ENCODE data around the gene TMX3. TPM values are rescaled to one million over a fixed set of nuclear protein-coding genes. Genes with fewer than 3 reads are reported as not detected.

The TMX3 gene
- total RNA-seq, 1 donor from 2014 or later: 40.9 TPM

DNA sequence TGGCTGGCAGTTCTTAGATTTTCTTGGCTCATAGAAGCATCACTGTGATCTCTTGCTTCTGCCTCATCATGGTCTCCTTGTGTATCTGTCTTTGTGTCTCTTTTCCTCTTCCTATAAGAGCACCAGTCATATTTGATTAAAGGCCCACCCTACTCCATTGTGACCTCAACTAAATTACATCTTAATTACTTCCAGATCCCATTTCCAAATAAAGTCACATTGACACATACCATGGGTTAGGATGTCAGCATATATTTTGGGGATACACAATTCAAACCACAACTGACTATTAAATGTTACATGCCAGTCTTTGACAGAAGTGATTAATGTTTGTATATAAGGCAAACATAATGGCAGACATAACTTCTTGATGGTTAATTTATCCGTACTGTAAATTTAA is 27.3 kb upstream of the TMX3 start:
- Mint-ChIP-seq H3K9me3 (ENCODE audit: low read depth) (no peaks in the 10 kb centered on the region), H3K27me3 (no peaks in the 10 kb centered on the region), H3K27ac (no peak overlapping the region), H3K4me3 (ENCODE audit: low read depth) (no peak overlapping the region), H3K4me1 (ENCODE audit: low read depth) (no peaks in the 10 kb centered on the region), H3K36me3 (ENCODE audit: insufficient read depth) (no peaks in the 10 kb centered on the region)
- no peak for DNase-seq (ENCODE audit: low spot score, unreplicated experiment)
- TF ChIP-seq, protein P1, sequence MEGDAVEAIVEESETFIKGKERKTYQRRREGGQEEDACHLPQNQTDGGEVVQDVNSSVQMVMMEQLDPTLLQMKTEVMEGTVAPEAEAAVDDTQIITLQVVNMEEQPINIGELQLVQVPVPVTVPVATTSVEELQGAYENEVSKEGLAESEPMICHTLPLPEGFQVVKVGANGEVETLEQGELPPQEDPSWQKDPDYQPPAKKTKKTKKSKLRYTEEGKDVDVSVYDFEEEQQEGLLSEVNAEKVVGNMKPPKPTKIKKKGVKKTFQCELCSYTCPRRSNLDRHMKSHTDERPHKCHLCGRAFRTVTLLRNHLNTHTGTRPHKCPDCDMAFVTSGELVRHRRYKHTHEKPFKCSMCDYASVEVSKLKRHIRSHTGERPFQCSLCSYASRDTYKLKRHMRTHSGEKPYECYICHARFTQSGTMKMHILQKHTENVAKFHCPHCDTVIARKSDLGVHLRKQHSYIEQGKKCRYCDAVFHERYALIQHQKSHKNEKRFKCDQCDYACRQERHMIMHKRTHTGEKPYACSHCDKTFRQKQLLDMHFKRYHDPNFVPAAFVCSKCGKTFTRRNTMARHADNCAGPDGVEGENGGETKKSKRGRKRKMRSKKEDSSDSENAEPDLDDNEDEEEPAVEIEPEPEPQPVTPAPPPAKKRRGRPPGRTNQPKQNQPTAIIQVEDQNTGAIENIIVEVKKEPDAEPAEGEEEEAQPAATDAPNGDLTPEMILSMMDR (IDR thresholded peaks at IDR 0.05; ENCODE audit: unreplicated experiment): no peak

GRCh38 chr18:68740966-68741365 is 26.1 kb upstream of the TMX3 start:
- Mint-ChIP-seq H3K9me3 (ENCODE audit: low read depth) (no peaks in the 10 kb centered on the region), H3K36me3 (ENCODE audit: insufficient read depth) (no peaks in the 10 kb centered on the region), H3K4me1 (ENCODE audit: low read depth) (no peaks in the 10 kb centered on the region), H3K27me3 (no peaks in the 10 kb centered on the region), H3K4me3 (ENCODE audit: low read depth) (no peak overlapping the region), H3K27ac (no peak overlapping the region)
- TF ChIP-seq, protein P1 (IDR thresholded peaks at IDR 0.05; ENCODE audit: unreplicated experiment): no peak
- DNase-seq (ENCODE audit: low spot score, unreplicated experiment): no peak

DNA sequence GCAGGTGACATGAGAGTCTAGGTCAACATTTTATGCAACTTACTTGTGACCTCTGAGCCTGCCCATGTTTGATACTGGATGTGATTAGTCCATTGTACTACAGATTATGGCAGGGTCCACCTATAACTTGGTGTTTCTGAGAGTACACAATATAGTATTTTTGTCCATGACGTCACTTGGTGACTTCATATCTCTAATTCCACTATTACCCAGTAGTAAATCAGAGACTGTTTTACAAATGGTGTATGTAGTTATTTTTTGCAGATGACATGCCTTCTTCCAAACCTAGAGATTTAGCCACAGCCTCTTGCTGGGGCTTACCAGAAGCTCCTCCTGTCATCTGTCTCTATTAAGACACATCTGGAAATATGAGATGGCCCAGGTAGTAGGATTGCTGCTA is 24.6 kb upstream of the TMX3 start:
- no peaks in the 10 kb centered on the region for H3K36me3 Mint-ChIP-seq (ENCODE audit: insufficient read depth)
- H3K27me3 Mint-ChIP-seq: no peaks in the 10 kb centered on the region
- H3K4me3 Mint-ChIP-seq (ENCODE audit: low read depth): no peak overlapping the region
- no peak overlapping the region for H3K27ac Mint-ChIP-seq
- H3K9me3 Mint-ChIP-seq (ENCODE audit: low read depth): no peaks in the 10 kb centered on the region
- TF ChIP-seq, protein P1 (IDR thresholded peaks at IDR 0.05; ENCODE audit: unreplicated experiment): no peak
- H3K4me1 Mint-ChIP-seq (ENCODE audit: low read depth): no peaks in the 10 kb centered on the region
- no peak for DNase-seq (ENCODE audit: low spot score, unreplicated experiment)

- no peak overlapping the region for H3K4me3 Mint-ChIP-seq (ENCODE audit: low read depth)
- H3K4me1 Mint-ChIP-seq (ENCODE audit: low read depth): no peaks in the 10 kb centered on the region
- H3K27ac Mint-ChIP-seq: no peak overlapping the region
- no peaks in the 10 kb centered on the region for H3K9me3 Mint-ChIP-seq (ENCODE audit: low read depth)
- no peaks in the 10 kb centered on the region for H3K36me3 Mint-ChIP-seq (ENCODE audit: insufficient read depth)
- no peak for DNase-seq (ENCODE audit: low spot score, unreplicated experiment)
- TF ChIP-seq, protein P1 (IDR thresholded peaks at IDR 0.05; ENCODE audit: unreplicated experiment): no peak
- H3K27me3 Mint-ChIP-seq: no peaks in the 10 kb centered on the region
Measured at GRCh38 chr18:68738564-68738963, 23.7 kb upstream of the TMX3 start.

- DNase-seq (ENCODE audit: low spot score, unreplicated experiment): no peak
- Mint-ChIP-seq H3K4me1 (ENCODE audit: low read depth) (no peaks in the 10 kb centered on the region), H3K9me3 (ENCODE audit: low read depth) (no peaks in the 10 kb centered on the region), H3K27ac (no peak overlapping the region), H3K27me3 (no peaks in the 10 kb centered on the region), H3K4me3 (ENCODE audit: low read depth) (no peak overlapping the region), H3K36me3 (ENCODE audit: insufficient read depth) (no peaks in the 10 kb centered on the region)
- TF ChIP-seq, protein P1 (IDR thresholded peaks at IDR 0.05; ENCODE audit: unreplicated experiment): peak; percentile 74
Measured at GRCh38 chr18:68735483-68736343, 20.8 kb upstream of the TMX3 start.
